Measurements from ENCODE around the gene AKT1S1.

Gene AKT1S1

GRCh38 chr19:49871349-49871985 lies 5.7 kb downstream of the AKT1S1 start:
- FAIRE-seq (no peak), DNase-seq (ENCODE audit: insufficient read length, low spot score) (no peak)

- no peak for FAIRE-seq
- no peak for DNase-seq (ENCODE audit: insufficient read length, low spot score)
Observed at GRCh38 chr19:49870309-49870901, 6.8 kb downstream of the AKT1S1 start.

- peak; percentile 89 for FAIRE-seq
- peak; percentile 95 for DNase-seq (ENCODE audit: insufficient read length, low spot score)
Observed at GRCh38 chr19:49869484-49870308, 7.5 kb downstream of the AKT1S1 start.

GRCh38 chr19:49869009-49869483 lies 8.1 kb downstream of the AKT1S1 start:
- FAIRE-seq (peak; percentile 28), DNase-seq (ENCODE audit: insufficient read length, low spot score) (peak; percentile 57)

- FAIRE-seq (peak; percentile 84), DNase-seq (ENCODE audit: insufficient read length, low spot score) (peak; percentile 88)
Observed at GRCh38 chr19:49866933-49867782, 10.0 kb downstream of the AKT1S1 start, which contains the start of gene PNKP. TSS of gene PNKP (minus strand) at chr19:49867576. CDS start at chr19:49867204, 372 bp downstream.

GRCh38 chr19:49864890-49865289 lies 12.3 kb downstream of the AKT1S1 start:
- DNase-seq (ENCODE audit: insufficient read length, low spot score) (no peak), FAIRE-seq (peak; percentile 31)

- FAIRE-seq (no peak), DNase-seq (ENCODE audit: insufficient read length, low spot score) (no peak)
Observed at GRCh38 chr19:49863935-49864320, 13.2 kb downstream of the AKT1S1 start.

GRCh38 chr19:49863254-49863934 lies 13.8 kb downstream of the AKT1S1 start:
- DNase-seq (ENCODE audit: insufficient read length, low spot score) (no peak), FAIRE-seq (no peak)

GRCh38 chr19:49862391-49863253 lies 14.5 kb downstream of the AKT1S1 start:
- FAIRE-seq (no peak), DNase-seq (ENCODE audit: insufficient read length, low spot score) (no peak)

- DNase-seq (ENCODE audit: insufficient read length, low spot score) (no peak), FAIRE-seq (no peak)
Observed at GRCh38 chr19:49861541-49862378, 15.4 kb downstream of the AKT1S1 start.

GRCh38 chr19:49861107-49861506 lies 16.0 kb downstream of the AKT1S1 start:
- no peak for FAIRE-seq
- no peak for DNase-seq (ENCODE audit: insufficient read length, low spot score)

GRCh38 chr19:49860336-49861102 lies 16.6 kb downstream of the AKT1S1 start:
- no peak for FAIRE-seq
- no peak for DNase-seq (ENCODE audit: insufficient read length, low spot score)

- no peak for DNase-seq (ENCODE audit: insufficient read length, low spot score)
Observed at GRCh38 chr19:49859682-49860335, 17.3 kb downstream of the AKT1S1 start.

GRCh38 chr19:49858088-49858985 lies 18.8 kb downstream of the AKT1S1 start:
- FAIRE-seq = no peak
- no peak for DNase-seq (ENCODE audit: insufficient read length, low spot score)

More at GRCh38 chr19:49859682-49860335, 17.3 kb downstream of the AKT1S1 start:
- no peak for FAIRE-seq

GRCh38 chr19:49857838-49858087 lies 19.4 kb downstream of the AKT1S1 start:
- FAIRE-seq (no peak), DNase-seq (ENCODE audit: insufficient read length, low spot score) (no peak)

Measured in HTR-8/SVneo (cell line).